GM21381 (cell line): ENCODE results near the gene MAPRE2.
A peak's percentile ranks its signal among the peaks of the same experiment; 100 is the strongest.

ENCODE experiments used
- ATAC-seq: cut with Tn5 transposase; IDR thresholded peaks from one replicate; pipeline ENCODE4 v1.9.1; 2021; ENCODE audit warnings: mild to moderate bottlenecking, moderate library complexity; ENCODE audit not compliant: unreplicated experiment

The MAPRE2 gene

DNA sequence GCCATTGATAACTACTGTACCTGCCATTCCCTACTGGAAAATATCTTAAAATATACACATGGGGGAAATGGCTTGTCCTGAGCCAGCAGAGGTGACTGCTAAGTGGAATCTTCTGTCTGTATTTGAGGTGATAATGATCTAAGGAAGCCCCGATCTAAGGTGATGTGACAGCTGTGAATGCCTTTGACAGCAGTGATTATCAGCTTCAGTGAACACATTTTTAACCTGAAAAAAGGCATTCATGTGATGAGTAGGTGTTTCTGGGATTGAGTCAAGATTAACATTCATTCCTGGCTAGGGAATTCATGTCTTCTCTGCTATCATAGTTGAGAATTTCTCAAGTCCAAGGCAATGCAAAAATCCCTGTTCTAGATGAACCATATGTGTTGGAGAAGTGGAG, 9.1 kb upstream of the MAPRE2 start:
- no peak for ATAC-seq

DNA sequence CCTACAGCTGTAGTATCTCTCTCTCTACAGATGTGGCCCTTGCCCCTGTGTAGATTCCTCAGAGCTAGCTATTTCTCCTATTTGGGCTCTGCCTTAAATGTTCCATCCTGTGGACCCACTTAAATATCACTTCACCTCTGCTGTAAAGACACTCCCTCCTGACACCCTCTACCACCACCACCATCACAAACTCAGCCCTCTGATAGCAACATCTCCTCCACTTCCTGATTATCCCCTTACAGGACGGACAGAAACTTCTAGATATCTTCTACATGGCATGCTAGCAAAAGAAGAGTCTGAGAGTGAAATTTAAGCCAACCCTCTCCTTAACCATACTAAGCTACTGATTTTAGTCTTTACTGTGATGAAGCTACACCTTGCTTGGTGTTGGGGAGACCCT, 3.2 kb upstream of the MAPRE2 start:
- no peak for ATAC-seq

DNA sequence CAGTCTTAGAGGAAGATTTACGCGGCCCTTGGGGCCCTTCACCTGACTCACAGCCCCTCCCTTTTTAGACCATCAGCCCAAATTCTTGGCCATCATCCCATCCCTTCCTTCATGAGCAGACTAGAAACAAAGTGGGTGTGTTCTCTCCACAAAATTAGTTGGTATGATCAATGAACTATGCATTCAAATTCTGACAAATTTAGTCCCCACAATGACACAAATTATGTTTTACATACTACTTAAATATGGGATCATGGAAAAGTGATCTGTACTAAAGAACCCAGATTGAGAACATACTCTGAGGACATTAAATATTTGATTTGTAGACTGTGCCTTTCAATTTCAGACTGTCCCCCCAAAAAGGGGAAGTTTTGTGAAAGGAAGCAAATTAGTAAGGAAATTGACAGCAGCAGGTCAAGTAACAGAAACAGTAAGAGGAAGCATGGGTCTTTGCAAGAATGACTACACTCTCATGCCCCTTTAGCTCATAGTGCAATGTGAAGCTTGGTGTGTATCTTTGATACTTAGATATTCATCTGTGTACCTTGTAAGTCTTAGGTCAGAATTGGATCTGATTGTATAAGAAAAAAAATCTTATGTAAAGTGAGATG, 2.2 kb upstream of the MAPRE2 start:
- ATAC-seq = peak; percentile 28

DNA sequence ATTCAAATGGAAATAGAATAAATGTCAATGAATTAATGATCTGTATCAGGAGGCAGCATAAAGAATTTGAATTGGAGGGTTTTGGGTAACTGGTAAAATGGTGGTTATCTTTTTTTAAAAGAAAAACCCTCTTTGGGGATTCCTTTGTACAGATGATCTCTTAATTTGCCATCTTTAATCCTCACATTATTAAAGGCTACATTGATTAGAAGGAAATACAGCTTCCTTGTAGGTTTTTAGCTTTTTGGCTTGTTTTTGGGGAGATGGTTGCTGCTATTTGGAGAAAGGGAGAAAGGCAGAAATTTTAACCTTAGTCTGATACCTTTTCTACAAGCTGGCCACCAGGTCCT, 600 bp upstream of the MAPRE2 start:
- no peak for ATAC-seq

DNA sequence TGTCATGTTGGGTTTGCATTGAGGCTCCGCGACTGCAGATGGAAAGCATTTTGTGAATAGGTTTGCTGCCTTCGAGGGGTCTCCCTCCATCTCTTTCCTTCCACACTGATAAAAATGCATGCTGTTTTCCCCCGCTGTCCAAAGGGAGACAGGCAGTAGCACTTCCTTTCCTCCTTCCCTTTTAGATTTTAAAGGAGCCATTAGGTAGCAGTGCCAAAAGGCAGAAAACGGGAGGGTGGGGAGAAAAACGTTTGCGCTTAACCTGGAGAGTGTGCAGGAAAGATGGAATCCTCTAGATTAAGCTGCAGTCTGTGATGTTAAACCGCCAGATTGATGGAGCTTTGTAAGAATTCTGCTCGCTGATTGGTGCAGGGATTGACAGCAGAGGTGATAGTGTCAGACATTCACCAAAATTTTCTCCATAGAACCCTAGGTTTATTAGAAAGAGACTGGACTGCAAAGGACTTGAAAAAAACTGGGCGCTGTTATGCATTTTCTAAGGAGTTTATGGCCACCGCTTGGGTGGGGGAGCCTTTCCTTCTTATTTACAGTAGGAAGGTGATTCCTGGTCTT, 688 bp downstream of the MAPRE2 start:
- ATAC-seq = no peak

DNA sequence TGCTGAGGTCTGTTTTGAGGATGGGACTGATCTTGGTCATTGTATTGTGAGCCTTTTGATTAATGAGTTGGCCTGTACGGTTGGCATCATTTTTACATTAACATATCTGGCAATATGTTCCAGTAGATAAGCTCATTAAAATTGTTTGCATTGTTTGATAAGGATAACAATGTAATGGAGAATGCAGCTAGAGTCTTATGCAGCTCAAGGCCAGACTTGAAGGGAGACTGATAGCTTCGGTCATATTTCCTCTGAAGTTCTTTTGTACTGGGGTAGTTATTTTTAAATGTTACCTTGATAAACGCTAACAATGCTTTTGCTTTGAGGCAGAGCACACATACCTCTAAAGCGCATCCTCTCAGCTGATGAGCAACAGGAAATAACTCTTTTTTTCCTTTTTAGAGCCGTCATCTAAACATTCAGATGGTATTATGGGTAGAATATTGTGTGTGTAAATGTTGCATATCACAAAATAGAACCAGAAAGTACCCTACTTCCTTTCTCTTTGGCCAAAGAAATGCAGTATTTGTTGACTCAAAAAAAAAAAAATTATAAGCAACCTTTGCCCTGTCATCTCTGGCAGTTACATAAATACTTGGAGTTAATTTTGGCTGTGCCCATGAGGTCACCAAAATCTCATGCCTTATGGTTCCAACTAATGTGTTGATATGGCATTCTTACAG, 1.3 kb downstream of the MAPRE2 start:
- no peak for ATAC-seq

DNA sequence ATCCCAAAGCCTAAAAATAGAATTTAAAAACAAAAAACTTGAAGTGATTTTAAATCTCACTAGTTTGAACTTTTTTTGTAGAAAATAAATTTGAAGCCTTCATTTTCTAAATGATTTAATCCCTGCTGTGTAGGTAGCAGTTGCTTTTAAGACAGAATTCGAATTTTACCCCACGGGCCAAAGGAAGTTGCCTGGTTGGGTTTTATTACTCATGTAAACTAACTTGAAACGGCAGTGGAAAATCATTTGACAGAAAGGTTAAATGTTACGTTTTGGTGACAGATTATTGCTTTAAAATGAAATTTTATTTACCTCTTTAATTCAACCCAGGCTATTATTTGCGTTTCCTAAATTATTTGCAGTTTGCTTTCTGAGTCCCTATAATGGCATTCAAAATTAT, 2.0 kb downstream of the MAPRE2 start:
- no peak for ATAC-seq

DNA sequence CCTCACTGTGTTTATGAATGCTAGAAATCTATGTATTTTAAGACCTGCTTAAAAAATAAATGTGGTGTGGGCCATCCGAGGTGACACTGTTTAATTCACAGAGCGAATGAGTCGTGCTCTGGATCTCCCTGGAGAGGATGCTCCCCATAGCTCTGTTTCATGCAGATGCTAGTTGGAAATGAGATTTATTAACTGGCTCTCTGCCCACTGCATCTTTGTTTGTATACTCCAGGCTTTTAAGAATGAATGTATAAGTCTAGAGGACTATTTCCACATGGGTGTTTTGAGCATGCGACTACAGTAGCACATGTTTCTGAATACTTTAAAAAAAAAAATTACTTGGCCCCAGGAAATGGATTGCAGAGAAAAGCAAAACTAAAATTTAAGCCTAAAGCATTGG, 3.9 kb downstream of the MAPRE2 start:
- no peak for ATAC-seq

DNA sequence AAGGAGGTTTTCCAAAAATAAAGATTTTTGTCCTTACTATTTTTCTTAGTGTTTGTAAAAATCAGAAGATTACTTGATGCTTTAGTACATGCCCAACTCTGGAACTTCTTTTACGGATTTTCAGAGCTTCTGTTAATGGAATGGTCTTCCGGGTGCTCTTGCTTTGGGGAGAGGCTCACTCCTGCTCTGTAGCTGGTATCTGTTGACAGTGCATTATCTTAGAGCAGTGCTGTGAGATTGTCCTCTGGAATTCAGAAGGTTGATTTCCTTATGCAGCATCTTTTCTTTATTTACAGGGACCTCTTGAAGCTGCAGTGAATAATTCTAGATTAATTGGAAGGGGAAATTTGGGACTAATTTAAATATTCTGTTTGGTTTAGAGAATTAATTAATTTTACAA, 4.6 kb downstream of the MAPRE2 start:
- no peak for ATAC-seq

DNA sequence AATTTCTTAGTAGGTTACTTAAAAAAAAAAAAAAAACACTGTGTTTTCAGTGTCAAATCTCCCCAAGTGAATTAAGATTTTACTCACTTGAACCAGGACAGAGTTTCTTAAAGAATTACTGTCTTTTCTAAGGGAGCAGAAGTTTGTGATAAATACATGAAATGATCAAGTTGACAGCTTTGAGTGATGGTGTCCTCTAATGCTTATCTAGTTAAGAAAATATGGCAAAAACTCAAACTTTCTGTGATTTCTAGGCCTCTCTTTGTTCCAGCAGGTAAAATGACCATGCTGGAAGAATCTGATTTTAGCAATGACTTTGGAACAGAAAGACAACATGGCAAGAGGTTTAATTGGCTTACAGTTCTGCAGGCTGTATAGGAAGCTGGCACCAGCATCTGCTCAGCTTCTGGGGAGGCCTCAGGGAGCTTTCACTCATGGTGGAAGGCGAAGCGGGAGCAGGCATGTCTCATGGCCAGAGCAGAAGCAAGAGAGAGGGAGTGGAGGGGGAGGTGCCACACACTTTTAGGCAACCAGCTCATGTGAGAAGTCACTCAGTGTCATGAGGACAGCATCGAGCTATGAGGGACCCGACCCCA, 6.6 kb downstream of the MAPRE2 start:
- ATAC-seq = no peak

DNA sequence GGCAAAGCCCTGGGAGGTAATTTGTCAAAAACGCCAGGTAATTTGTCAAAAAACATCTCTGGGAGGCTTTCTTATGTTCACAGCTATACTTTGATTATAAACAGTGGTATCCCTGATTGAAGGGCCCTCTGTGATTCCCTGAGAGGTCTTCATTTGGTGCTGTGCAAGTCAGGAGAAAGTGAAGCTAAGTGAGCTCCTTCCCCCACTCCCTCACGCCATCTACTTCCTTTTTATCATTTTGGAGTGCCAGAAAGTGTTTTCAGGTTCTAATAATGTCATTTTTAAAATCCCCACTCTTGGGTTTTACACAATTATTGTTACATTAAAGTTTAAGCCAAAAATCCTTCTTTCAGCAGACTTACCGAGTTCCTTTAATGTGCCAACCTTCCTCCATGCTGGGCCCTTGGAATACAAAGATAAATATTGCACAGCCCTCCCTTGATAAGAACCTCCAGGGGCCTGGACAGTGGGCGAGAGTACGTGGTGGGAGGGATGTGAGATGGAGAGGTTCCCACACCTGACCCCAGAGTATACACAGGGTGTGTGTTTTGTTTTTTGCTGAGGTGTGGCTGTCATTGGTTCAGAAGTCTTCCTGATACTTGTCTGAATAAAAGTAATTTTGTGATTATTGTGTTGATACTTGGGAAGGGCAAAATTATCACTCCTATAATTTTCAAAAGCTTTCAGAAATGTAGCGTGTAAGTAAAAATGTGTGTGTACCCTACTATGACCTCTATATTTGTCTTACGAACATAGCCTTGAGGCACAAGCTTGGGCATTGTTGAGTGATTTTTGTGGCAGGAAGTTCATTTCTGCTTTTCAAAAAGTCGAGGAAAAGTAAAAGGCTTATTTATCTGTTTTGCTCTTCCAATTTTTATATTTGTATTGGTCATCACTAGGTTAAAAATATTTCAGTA, 8.2 kb downstream of the MAPRE2 start:
- ATAC-seq = peak; percentile 13

DNA sequence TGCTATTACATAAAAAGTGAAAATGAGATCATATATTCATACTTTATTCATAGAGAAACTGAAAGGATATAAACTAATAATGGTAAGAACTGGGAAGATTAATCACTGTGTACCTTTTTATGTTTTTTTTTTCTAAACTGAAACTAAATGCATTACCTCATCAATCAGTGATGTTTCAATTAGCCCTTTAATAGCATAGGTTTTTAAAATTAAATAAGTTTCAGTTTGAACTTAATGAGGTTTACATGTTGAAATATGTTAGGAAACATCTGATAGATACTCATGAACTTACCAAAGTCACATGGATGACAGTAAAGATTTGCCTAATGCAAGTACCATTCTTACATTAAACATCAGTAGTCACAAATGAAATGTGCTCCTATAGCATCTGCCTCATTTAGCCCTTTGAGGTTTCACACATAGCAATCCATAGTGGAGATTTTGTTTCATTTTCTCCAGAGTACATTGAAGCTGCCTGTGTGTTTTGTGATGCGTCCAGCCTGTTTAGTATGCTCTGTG, 8.9 kb downstream of the MAPRE2 start:
- ATAC-seq = peak; percentile 39

DNA sequence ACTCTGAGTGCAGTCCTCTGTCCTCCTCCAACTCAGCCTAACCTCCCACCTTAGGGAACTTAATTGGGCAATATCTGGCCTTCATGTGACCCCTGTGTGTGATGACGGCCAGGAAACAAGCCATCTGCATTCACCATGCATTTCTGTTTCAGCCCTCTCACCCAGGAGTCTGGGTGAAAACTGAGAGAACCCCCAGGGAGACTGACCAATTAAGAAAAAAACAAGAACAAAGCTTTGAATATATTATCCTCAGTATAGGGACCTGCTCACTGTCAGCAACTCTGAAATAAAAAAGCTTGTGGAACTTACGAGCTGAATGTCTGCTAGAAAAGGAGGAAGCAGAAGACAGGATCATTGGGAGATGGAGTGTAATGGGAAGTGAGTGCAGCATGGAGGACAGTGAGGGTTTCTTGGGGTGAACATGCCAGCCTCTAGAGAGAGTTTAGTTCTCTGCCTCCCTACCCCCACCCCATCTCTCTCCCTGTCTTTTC, 9.5 kb downstream of the MAPRE2 start:
- peak; percentile 29 for ATAC-seq

DNA sequence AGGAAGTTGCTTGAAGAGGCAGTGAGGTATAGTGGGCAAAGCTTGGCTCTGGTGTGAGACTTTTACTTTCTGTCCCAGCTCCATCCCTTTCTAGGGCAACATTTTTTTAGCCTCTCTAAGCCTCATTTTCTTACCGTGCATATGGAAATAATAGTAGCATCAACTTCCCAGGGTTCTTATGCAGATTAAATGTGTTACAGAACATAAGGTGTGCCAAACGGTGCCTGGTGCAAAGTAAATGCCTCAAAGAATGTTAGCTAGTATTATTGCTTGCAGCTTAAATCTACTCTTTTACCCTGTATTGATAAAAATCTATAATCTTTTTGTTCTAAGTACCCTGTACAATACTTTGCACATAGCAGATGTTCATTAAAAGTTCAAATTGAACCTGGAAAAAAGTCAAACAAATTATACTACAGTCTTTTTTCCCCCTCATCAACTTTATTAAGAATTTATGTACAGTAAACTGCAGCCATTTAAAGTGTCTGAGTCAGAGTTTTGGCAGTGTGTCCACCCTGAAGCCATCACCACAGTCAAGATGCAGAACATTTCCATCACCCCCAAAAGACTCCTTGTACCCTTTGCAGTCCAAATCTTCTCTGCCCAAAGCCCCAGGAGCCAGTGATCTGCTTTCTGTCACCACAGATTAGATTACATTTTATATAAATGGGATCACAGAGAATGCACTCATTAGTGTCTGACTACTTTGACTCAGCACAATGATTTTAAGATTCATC, 10.6 kb downstream of the MAPRE2 start:
- ATAC-seq = no peak

DNA sequence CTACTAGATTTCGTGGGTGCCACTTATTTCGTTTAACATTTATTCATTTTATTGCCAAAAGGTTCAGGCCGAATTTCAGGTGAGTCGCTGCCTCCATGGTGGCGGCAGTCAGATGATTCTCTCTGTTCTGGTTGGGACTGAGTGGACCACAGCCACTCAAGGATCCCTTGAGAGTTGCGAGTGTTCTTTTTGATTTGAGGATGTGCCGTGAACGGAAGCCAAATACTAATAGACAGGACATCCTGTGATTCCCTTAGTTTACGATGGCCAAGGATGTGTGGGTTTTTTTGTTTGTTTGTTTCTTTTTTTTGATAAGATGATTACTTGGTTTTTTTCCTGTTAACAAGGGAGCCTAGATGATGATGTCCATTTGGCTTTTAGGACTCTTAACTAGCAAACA, 13.2 kb downstream of the MAPRE2 start:
- ATAC-seq = no peak

DNA sequence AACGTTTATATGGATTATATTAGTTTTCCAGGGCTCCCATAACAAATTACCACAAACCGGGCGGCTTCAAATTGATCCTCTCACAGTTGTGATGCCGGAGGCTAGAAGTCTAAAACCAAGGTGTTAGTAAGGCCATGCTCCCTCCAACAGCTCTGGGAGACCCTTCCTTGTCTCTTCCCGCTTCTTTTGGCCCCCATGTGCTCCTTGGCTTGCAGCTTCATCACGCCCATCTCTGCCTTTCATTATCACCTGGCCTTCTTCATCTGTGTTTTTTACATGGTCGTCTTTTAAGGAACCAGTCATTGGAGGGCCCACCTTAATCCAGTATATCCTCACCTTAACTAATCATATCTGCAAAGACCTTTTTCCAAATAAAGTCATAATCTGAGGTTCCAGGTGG, 13.9 kb downstream of the MAPRE2 start:
- no peak for ATAC-seq

DNA sequence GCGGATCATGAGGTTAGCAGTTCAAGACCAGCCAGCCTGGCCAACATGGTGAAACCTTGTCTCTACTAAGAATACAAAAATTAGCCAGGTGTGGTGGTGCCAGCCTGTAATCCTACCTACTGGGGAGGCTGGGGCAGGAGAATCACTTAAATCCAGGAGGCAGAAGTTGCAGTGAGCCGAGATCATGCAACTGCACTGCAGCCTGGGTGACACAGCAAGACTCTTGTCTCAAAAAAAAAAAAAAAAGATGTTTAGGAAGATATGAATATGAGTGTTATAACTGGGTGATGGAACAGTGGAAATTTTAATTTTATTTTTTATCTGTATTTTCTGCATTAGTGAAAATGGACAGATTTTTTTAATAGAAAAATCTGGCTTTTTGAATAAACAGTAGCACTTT, 14.5 kb downstream of the MAPRE2 start:
- no peak for ATAC-seq

DNA sequence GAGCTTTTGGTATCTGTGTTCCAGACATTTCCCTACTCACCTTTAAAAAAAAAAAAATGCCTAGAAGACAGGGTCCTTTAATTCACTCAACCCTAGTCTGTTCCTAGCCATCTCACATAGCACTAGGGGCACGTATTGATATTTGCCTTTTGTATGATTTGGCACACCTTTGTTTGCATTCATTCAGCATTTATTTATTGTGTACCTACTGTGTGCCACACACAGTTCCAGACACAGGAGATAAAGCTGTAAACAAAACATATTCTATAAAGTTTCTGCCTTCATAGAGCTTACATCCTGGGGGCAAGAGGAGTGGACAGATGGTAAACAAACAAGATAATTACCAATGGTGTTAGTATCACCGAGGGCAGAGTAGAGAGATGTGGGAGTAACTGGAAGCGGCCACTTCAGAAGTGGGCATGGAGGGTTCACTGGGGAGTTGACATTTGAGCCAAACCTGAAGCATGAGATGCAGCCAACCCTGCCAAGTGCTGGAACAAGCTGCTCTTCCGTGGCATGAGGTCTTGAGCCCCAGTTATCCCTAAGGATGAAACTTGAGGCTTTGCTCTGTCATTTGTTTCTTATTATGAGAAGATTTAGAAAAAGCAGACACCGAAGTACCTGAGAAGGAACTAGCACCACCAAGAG, 18.2 kb downstream of the MAPRE2 start:
- no peak for ATAC-seq

DNA sequence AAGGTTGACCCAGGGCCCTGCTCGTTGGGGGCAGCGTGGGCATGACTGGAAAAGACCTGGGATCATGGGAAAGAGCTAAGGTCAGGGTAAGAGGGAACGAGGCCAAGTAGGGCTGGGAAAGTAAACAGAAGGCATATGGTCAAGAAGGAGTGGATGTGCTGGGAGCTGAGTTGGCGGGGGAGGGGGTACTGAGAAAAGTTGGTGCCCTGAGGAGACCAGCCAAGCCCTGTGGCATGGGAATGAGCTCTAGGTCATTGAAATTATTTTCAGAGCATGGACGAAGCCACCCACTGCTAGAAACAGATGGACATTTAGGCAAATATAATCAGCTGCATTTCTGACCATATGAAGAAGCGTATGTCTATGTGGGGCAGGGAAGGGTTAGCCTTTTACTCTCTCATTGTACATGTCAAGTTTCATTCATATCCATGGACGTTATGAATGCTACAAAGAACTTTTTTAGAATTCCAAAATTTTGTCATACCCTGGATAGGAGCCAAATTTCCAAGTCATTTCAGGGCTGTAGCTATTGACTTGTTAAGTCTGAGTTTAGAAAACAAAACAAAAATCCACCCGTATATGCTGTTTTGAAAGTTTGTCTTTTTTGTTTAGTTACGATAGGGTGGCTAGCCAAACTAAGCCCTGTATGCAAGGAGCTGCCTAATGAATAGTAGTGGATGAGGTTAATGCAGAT, 19.1 kb downstream of the MAPRE2 start:
- no peak for ATAC-seq
